Neuronal stem cell (in vitro differentiated cells): ENCODE results near the gene USP9X.
"Not testable (repeated sequence)": the region's sequence is repeated elsewhere in the genome, so short reads cannot be mapped to it uniquely, and the experiment has no call there.

Experiments
- DNase-seq: peaks from one replicate; pipeline ENCODE4 v3.0.0-alpha.2; 2013; ENCODE audit warnings: low spot score
- H2AFZ ChIP-seq: one replicate; pipeline ENCODE4 v1.6.1; 2013; ENCODE audit warnings: mild to moderate bottlenecking, low read length, inconsistent platforms
- H2AK5ac ChIP-seq: 2 replicates; pipeline ENCODE4 v1.6.1; 2013; ENCODE audit warnings: low read depth, mild to moderate bottlenecking, inconsistent platforms, low read length, moderate library complexity, mixed read lengths
- H2BK120ac ChIP-seq: 2 replicates; pipeline ENCODE4 v1.6.1; 2013; ENCODE audit warnings: low read depth, mild to moderate bottlenecking, inconsistent platforms, low read length, moderate library complexity, mixed read lengths
- H2BK12ac ChIP-seq: one replicate; pipeline ENCODE4 v1.6.1; 2013; ENCODE audit warnings: low read length, inconsistent platforms
- H2BK15ac ChIP-seq: 2 replicates; pipeline ENCODE4 v1.6.1; 2013; ENCODE audit warnings: mild to moderate bottlenecking, low read length, inconsistent platforms, mixed read lengths
- H2BK5ac ChIP-seq: one replicate; pipeline ENCODE4 v1.6.1; 2013; ENCODE audit warnings: inconsistent platforms, mild to moderate bottlenecking, low read length, moderate library complexity
- H3K14ac ChIP-seq: one replicate; pipeline ENCODE4 v1.6.1; 2013; ENCODE audit warnings: low read length, inconsistent platforms
- H3K18ac ChIP-seq: 2 replicates; pipeline ENCODE4 v1.6.1; 2013; ENCODE audit warnings: low read length, inconsistent platforms
- H3K23ac ChIP-seq: 2 replicates; pipeline ENCODE4 v1.6.1; 2013; ENCODE audit warnings: low read depth, mild to moderate bottlenecking, mixed read lengths, low read length, inconsistent platforms; ENCODE audit not compliant: poor library complexity
- H3K27ac ChIP-seq: replicated peaks from 3 replicates; pipeline ENCODE4 v1.5.1; 2013; ENCODE audit warnings: low read length, inconsistent platforms
- H3K27me3 ChIP-seq, 3 experiments: 2 replicates each; pipeline ENCODE4 v1.6.1; 2013; ENCODE audit warnings: low read length in 3 of 3, mild to moderate bottlenecking in 2 of 3, inconsistent platforms in 1 of 3, low read depth in 1 of 3, mixed read lengths in 1 of 3, moderate library complexity in 1 of 3; ENCODE audit not compliant: control insufficient read depth in 3 of 3, insufficient read depth in 3 of 3
- H3K36me3 ChIP-seq, 2 donors: replicated peaks in 1 of 2; 2 replicates each; pipeline ENCODE4 v1.6.1; 2013; ENCODE audit warnings: low read length in 2 of 2; ENCODE audit not compliant: control insufficient read depth in 2 of 2, insufficient read depth in 2 of 2
- H3K4ac ChIP-seq: 2 replicates; pipeline ENCODE4 v1.6.1; 2013; ENCODE audit warnings: inconsistent platforms, mild to moderate bottlenecking, low read length, moderate library complexity
- H3K4me1 ChIP-seq, 2 donors: 1 replicate in 1 of 2; 2 replicates in 1 of 2; pipeline ENCODE4 v1.6.1; 2013; ENCODE audit warnings: low read length in 2 of 2, low read depth in 1 of 2; ENCODE audit not compliant: control insufficient read depth in 2 of 2, insufficient read depth in 1 of 2
- H3K4me2 ChIP-seq: one replicate; pipeline ENCODE4 v1.6.1; 2013; ENCODE audit warnings: mild to moderate bottlenecking, low read length, inconsistent platforms; ENCODE audit not compliant: insufficient read depth, poor library complexity, severe bottlenecking
- H3K4me3 ChIP-seq, 2 donors: 2 replicates each; pipeline ENCODE4 v1.5.1; 2013; ENCODE audit warnings: low read length in 2 of 2, mild to moderate bottlenecking in 2 of 2, inconsistent platforms in 1 of 2, moderate library complexity in 1 of 2
- H3K79me1 ChIP-seq: one replicate; pipeline ENCODE4 v1.6.1; 2013; ENCODE audit warnings: low read depth, mild to moderate bottlenecking, inconsistent platforms, low read length, moderate library complexity
- H3K9ac ChIP-seq: one replicate; pipeline ENCODE4 v1.6.1; 2013; ENCODE audit warnings: mild to moderate bottlenecking, low read depth, low read length, inconsistent platforms; ENCODE audit not compliant: poor library complexity
- H3K9me3 ChIP-seq, 2 donors: replicated peaks in 1 of 2; 2 replicates each; pipeline versions ENCODE3 to v1.6.1; 2013; ENCODE audit warnings: low read length in 2 of 2, mild to moderate bottlenecking in 2 of 2, inconsistent platforms in 1 of 2, low read depth in 1 of 2, mixed read lengths in 1 of 2, moderate library complexity in 1 of 2; ENCODE audit not compliant: control insufficient read depth in 2 of 2, insufficient read depth in 1 of 2
- H4K8ac ChIP-seq: one replicate; pipeline ENCODE4 v1.6.1; 2013; ENCODE audit warnings: low read depth, mild to moderate bottlenecking, inconsistent platforms, low read length, moderate library complexity
- H4K91ac ChIP-seq: one replicate; pipeline ENCODE4 v1.6.1; 2013; ENCODE audit warnings: low read length, low read depth, mild to moderate bottlenecking, inconsistent platforms; ENCODE audit not compliant: poor library complexity
- WGBS, 2 donors: extraction: QIAGEN DNeasy Blood & Tissue Kit; methylation state at CpG; one replicate each; pipeline ENCODE4 v1.1.7; 2013; ENCODE audit warnings: missing lambda C conversion rate in 2 of 2, mixed read lengths in 1 of 2; ENCODE audit not compliant: insufficient read length in 2 of 2, insufficient replicate concordance in 1 of 2; ENCODE audit errors: extremely low coverage in 2 of 2; 5-methylcytosine and 5-hydroxymethylcytosine counted together

Gene USP9X

DNA sequence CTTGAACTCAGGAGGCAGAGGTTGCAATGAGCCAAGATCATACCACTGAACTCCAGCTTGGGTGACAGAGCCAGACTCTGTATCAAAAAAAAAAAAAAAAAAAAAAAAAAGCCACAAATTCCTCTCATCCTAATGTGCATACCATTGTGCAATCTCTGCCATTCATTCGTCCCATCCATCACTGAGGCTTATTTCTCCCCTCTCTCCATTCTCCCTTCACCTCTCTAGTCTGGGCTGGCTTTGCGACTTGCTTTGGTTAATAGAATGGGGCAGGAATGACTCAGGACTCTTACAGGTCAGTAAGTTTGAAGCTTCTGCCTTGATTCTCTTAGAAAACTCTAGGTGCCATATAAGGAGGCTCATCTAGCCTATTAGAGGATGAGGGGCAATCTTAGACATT is 188.4 kb downstream of the USP9X start:
- Histone ChIP-seq H3K9ac (no peak overlapping the region), H3K27me3 (no peaks in the 10 kb centered on the region), H3K23ac (no peak overlapping the region), H2BK12ac (no peak overlapping the region), H3K4me3 (no peak overlapping the region), H2BK15ac (no peak overlapping the region), H2AFZ (no peak overlapping the region), H2AK5ac (no peak overlapping the region), H4K91ac (no peak overlapping the region), H3K18ac (no peak overlapping the region), H4K8ac (no peak overlapping the region), H3K36me3 (no peaks in the 10 kb centered on the region), H3K4me1 (peaks cover 2 to 6% of the 10 kb centered on the region in 2 donors), H2BK5ac (no peak overlapping the region), H3K4me2 (no peak overlapping the region), H3K4ac (no peak overlapping the region), H2BK120ac (no peak overlapping the region), H3K9me3 (no peaks in the 10 kb centered on the region), H3K14ac (no peak overlapping the region), H3K79me1 (no peaks in the 10 kb centered on the region), H3K27ac (no peak overlapping the region)
- no peak for DNase-seq
- WGBS, 2 donors: no CpG with 5 or more reads among the region's 2 CpGs

DNA sequence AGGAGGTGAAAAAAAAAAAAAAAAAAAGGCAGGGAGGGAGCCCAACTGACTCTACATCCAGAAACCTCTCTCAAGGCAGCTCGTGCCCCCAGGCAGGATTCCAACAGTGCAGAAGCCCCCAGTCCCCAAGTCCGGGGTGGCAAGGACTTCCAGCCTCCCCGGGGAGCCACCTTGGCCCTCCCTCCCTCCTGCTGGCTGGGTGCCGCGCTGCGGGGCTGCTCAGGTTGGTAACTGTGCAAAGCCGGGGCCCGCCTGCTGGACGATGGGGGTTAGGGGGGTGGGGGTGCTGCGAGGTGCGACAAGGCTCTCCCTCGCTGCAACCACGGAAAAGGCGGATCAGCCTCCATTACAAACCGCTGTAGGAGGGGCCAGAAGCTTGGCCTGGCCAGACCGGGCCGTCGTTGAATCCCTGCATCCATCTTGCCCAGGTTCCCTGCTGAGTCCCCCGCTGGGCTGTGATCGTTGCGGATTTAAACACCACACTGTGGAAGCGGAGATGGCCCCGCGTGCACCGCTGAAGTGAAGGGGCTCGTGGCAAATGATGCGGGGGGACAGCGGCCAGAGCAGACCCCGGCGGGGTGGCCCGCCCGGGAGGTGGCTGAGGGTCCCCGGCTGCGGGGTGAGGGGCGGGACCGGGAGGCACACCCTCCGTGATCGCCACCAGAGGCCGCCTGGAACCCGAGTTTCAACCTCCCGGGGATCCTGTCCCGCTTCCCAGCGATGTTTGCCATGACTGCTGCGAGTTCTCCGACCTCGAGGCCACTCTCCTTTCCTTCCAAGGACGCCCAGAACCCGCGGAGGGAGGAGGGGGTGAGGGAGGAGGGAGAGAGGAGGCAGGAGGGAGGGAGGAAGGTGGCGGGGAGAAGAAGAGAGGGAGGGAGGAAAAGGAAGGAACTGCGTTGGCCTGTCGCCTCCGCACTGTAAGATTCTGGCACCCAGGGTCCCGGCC is 190.7 kb downstream of the USP9X start:
- Histone ChIP-seq H3K27ac (no peak overlapping the region), H2BK120ac (no peak overlapping the region), H2BK15ac (peak overlapping the region; percentile 33), H3K4ac (no peak overlapping the region), H3K9ac (peak overlapping the region; percentile 63), H3K4me3 (peak overlapping the region; percentile 34 to 78), H2BK5ac (no peak overlapping the region), H3K9me3 (no peaks in the 10 kb centered on the region), H2AFZ (peak overlapping the region; percentile 92), H3K27me3 (no peaks in the 10 kb centered on the region), H3K23ac (no peak overlapping the region), H3K36me3 (no peaks in the 10 kb centered on the region), H3K4me2 (peak overlapping the region; percentile 45), H3K18ac (peak overlapping the region; percentile 52), H3K14ac (no peak overlapping the region), H2AK5ac (no peak overlapping the region), H3K4me1 (peaks cover 2 to 6% of the 10 kb centered on the region in 2 donors), H3K79me1 (no peaks in the 10 kb centered on the region), H4K91ac (no peak overlapping the region), H2BK12ac (no peak overlapping the region), H4K8ac (no peak overlapping the region)
- no CpG with 5 or more reads among the region's 54 CpGs for WGBS, 2 donors
- peak; percentile 20 for DNase-seq

DNA sequence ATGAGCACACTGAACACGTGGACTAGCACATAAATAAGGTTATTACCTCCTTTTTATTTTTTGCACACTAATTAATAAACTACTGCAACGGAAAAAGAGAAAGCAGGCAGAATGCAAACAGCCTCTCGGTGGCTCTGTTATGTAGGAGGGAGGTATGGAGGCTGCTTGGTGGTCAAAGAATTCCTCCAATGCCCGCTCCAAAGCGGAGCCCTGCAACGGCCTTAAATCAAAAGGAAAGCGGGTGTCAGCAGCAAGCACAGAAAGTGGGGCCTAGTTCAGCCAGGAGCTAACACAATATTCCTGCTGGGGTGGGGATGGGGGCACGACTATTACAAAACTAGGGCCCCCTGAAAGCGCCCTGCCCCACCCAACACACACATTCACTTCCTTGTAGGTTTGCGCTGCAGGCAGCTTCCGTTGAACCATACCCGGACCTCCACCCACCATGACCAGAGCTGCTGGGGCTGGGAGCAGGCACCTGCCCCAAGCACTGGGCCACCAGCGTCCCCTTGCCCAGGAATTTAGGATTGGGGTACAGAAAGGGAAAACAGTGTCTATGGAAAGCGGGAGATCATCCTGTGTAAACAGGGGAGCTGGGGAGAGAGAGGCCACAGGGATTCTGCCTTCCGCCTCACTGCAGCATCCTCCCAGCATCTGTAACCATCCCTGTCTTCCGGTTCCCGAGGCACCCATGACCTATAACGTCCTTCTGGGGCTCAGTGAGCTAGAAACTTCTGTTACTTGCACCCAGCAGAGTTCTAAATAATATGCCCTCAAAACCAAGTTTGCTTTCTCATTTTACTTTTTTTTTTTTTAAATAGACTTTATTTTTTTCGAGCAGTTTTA is 191.6 kb downstream of the USP9X start:
- Histone ChIP-seq H2BK120ac (no peak overlapping the region), H2BK5ac (no peak overlapping the region), H2BK15ac (no peak overlapping the region), H3K4me1 (peaks cover 2 to 6% of the 10 kb centered on the region in 2 donors), H3K4me3 (peak overlapping the region in 1 of 2 donors; percentile 34), H2BK12ac (no peak overlapping the region), H4K8ac (peak overlapping the region; percentile 43), H2AK5ac (no peak overlapping the region), H3K36me3 (no peaks in the 10 kb centered on the region), H4K91ac (no peak overlapping the region), H3K27ac (no peak overlapping the region), H2AFZ (peak overlapping the region; percentile 92), H3K4ac (no peak overlapping the region), H3K18ac (peak overlapping the region; percentile 87), H3K4me2 (peak overlapping the region; percentile 33), H3K79me1 (no peaks in the 10 kb centered on the region), H3K9ac (no peak overlapping the region), H3K14ac (no peak overlapping the region), H3K27me3 (no peaks in the 10 kb centered on the region), H3K23ac (no peak overlapping the region), H3K9me3 (no peaks in the 10 kb centered on the region)
- no peak for DNase-seq
- no CpG with 5 or more reads among the region's 19 CpGs for WGBS, 2 donors

DNA sequence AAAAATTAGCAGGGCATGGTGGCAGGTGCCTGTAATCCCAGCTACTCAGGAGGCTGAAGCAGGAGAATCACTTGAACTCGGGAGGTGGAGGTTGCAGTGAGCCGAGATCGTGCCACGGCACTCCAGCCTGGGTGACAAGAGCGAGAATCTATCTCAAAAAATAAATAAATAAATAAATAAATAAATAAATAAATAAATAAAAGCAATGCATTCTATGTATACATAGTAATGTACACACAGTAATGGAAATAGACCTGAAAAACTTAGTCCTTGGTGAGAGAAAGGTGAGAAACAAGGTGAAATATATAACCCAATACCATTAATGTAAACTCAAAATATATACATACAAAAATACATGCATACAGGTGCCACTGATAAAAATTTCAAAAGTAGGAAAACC is 197.1 kb downstream of the USP9X start:
- not testable (repeated sequence) for H3K14ac ChIP-seq, H3K4me1 ChIP-seq, H3K4me2 ChIP-seq, H3K79me1 ChIP-seq, H2BK12ac ChIP-seq, H2BK5ac ChIP-seq, H3K23ac ChIP-seq, H3K36me3 ChIP-seq, H3K4me3 ChIP-seq, H2BK15ac ChIP-seq, H4K8ac ChIP-seq, H3K18ac ChIP-seq, H2AFZ ChIP-seq, H2AK5ac ChIP-seq, H3K9me3 ChIP-seq, H3K27ac ChIP-seq, H3K9ac ChIP-seq, H3K4ac ChIP-seq, H3K27me3 ChIP-seq, DNase-seq, H2BK120ac ChIP-seq, H4K91ac ChIP-seq
- no CpG with 5 or more reads among the region's 5 CpGs for WGBS, 2 donors
